ENCODE results near the gene TRABD2A. TPM values are rescaled to one million over a fixed set of nuclear protein-coding genes. Genes with fewer than 3 reads are reported as not detected.

The TRABD2A gene
- total and polyA plus RNA-seq, 2 of the 13 experiments (the other 11 are each of a cell fraction or from before 2014, with no cell fraction given) = 0.15 TPM; not detected in 1

- TF ChIP-seq ZNF510 (CRISPR knock-in tag; IDR thresholded peaks at IDR 0.05; ENCODE audit: low read depth) (no peak), NR2F6 (IDR thresholded peaks at IDR 0.05) (no peak), NR2F6 (CRISPR knock-in tag; IDR thresholded peaks at IDR 0.05) (no peak), NFE2L1 (CRISPR knock-in tag; IDR thresholded peaks at IDR 0.05; ENCODE audit: borderline replicate concordance) (no peak), MAFK (conservative IDR thresholded peaks at IDR 0.05 in 1 of 2, IDR thresholded peaks at IDR 0.05 in 1 of 2; ENCODE audit: low read length in 2 of 2) (no peak), HNRNPUL1 (IDR thresholded peaks at IDR 0.05; ENCODE audit: low read depth, low read length) (no peak), ZNF282 (IDR thresholded peaks at IDR 0.05; ENCODE audit: partially characterized antibody) (peak; percentile 47), NBN (conservative IDR thresholded peaks at IDR 0.05) (0 out of 2 replicates have a peak, but pooled peaks have one; percentile 28), ZBTB2 (CRISPR knock-in tag; IDR thresholded peaks at IDR 0.05; ENCODE audit: low read depth) (no peak), ZNF44 (CRISPR knock-in tag; IDR thresholded peaks at IDR 0.05) (no peak), ZNF709 (CRISPR knock-in tag; IDR thresholded peaks at IDR 0.05) (no peak), SRSF4 (IDR thresholded peaks at IDR 0.05; ENCODE audit: low read depth, low read length, poor library complexity, severe bottlenecking) (no peak), STAT5B (CRISPR knock-in tag; IDR thresholded peaks at IDR 0.05) (no peak), NR2F1 (CRISPR knock-in tag; IDR thresholded peaks at IDR 0.05) (no peak)
- TF ChIP-seq, protein P1, sequence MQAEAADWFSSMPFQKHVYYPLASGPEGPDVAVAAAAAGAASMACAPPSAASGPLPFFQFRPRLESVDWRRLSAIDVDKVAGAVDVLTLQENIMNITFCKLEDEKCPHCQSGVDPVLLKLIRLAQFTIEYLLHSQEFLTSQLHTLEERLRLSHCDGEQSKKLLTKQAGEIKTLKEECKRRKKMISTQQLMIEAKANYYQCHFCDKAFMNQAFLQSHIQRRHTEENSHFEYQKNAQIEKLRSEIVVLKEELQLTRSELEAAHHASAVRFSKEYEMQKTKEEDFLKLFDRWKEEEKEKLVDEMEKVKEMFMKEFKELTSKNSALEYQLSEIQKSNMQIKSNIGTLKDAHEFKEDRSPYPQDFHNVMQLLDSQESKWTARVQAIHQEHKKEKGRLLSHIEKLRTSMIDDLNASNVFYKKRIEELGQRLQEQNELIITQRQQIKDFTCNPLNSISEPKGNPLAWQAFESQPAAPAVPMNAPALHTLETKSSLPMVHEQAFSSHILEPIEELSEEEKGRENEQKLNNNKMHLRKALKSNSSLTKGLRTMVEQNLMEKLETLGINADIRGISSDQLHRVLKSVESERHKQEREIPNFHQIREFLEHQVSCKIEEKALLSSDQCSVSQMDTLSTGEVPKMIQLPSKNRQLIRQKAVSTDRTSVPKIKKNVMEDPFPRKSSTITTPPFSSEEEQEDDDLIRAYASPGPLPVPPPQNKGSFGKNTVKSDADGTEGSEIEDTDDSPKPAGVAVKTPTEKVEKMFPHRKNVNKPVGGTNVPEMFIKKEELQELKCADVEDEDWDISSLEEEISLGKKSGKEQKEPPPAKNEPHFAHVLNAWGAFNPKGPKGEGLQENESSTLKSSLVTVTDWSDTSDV (CRISPR knock-in tag; IDR thresholded peaks at IDR 0.05) = no peak
Measured at GRCh38 chr2:84908948-84909713, 28.2 kb upstream of the TRABD2A start (continued).
